OCI-LY1 (cell line): Measurements from ENCODE around the gene ZNF804A.

ENCODE experiments used
- EZH2 ChIP-seq: fragments of 200-600 bp; sonication (generic), shearing (Covaris generic); IDR thresholded peaks from 2 replicates; pipeline ENCODE4 v1.8.0; 2017; ENCODE audit warnings: borderline replicate concordance, mixed run types, mild to moderate bottlenecking, antibody characterized with exemption, low read length, moderate library complexity, mixed read lengths
- TF ChIP-seq, protein P1 (sequence below): fragments of 200-600 bp; sonication (generic), shearing (Covaris generic); IDR thresholded peaks from 2 replicates; pipeline ENCODE4 v1.5.1; 2017; ENCODE audit warnings: mild to moderate bottlenecking, antibody characterized with exemption, low read length, moderate library complexity, mixed read lengths

DNA sequence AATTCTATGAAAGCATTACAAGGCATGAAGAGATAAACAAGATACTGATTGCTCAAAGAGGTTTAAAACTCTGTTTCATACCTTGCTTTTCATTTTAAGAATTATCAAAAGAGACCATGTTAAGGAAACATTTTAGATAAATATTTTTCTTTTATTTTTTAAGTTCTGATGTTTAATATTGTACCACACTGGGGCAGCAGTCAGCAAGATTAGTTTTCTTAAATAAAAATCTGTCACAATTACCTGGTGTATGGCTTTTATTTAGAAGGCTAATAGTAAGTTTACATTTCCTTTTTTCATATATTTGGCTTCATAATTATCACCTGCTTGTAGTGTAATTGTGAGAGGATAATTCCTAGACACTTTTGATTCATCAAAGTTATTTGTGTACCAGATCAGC lies 46.4 kb downstream of the ZNF804A start:
- TF ChIP-seq, protein P1, sequence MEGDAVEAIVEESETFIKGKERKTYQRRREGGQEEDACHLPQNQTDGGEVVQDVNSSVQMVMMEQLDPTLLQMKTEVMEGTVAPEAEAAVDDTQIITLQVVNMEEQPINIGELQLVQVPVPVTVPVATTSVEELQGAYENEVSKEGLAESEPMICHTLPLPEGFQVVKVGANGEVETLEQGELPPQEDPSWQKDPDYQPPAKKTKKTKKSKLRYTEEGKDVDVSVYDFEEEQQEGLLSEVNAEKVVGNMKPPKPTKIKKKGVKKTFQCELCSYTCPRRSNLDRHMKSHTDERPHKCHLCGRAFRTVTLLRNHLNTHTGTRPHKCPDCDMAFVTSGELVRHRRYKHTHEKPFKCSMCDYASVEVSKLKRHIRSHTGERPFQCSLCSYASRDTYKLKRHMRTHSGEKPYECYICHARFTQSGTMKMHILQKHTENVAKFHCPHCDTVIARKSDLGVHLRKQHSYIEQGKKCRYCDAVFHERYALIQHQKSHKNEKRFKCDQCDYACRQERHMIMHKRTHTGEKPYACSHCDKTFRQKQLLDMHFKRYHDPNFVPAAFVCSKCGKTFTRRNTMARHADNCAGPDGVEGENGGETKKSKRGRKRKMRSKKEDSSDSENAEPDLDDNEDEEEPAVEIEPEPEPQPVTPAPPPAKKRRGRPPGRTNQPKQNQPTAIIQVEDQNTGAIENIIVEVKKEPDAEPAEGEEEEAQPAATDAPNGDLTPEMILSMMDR: no peak
- TF ChIP-seq EZH2: no peak
